Measurements from ENCODE around the gene UBQLN4. TPM values are rescaled to one million over a fixed set of nuclear protein-coding genes. Genes with fewer than 3 reads are reported as not detected.

The UBQLN4 gene
- total RNA-seq, 2 donors from 2014 or later: 23.2 to 43.4 TPM

- Histone ChIP-seq H3K27ac (no peak within 1 kb of the TSS), H3K27me3 (no peaks in the 10 kb centered on the region), H3K36me3 (no peaks in the 10 kb centered on the region), H3K4me3 (peak within 1 kb of the TSS; percentile 80), H3K9ac (ENCODE audit: low read depth in 2 of 2, low read length in 2 of 2) (peak within 1 kb of the TSS; percentile 68 to 74), H3K4me1 (no peaks in the 10 kb centered on the region), H3K9me3 (no peaks in the 10 kb centered on the region)
- DNase-seq: peak; percentile 83
- TF ChIP-seq, protein P1, sequence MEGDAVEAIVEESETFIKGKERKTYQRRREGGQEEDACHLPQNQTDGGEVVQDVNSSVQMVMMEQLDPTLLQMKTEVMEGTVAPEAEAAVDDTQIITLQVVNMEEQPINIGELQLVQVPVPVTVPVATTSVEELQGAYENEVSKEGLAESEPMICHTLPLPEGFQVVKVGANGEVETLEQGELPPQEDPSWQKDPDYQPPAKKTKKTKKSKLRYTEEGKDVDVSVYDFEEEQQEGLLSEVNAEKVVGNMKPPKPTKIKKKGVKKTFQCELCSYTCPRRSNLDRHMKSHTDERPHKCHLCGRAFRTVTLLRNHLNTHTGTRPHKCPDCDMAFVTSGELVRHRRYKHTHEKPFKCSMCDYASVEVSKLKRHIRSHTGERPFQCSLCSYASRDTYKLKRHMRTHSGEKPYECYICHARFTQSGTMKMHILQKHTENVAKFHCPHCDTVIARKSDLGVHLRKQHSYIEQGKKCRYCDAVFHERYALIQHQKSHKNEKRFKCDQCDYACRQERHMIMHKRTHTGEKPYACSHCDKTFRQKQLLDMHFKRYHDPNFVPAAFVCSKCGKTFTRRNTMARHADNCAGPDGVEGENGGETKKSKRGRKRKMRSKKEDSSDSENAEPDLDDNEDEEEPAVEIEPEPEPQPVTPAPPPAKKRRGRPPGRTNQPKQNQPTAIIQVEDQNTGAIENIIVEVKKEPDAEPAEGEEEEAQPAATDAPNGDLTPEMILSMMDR (IDR thresholded peaks at IDR 0.05): no peak
- intact Hi-C loops (cut with DNase I): no loop called here
These were observed 28.9 kb upstream of the UBQLN4 start, which contains the start of gene MEX3A for GRCh38 chr1:156082309-156083091. MEX3A (minus strand) TSS chr1:156082465; CDS start chr1:156081998, 467 bp downstream.

GRCh38 chr1:156081917-156082308, 28.3 kb upstream of the UBQLN4 start:
- intact Hi-C loops (cut with DNase I): no loop called here
- Histone ChIP-seq H3K9ac (ENCODE audit: low read depth in 2 of 2, low read length in 2 of 2) (peak overlapping the region; percentile 12 to 22), H3K4me1 (no peaks in the 10 kb centered on the region), H3K27ac (no peak overlapping the region), H3K36me3 (no peaks in the 10 kb centered on the region), H3K27me3 (no peaks in the 10 kb centered on the region), H3K9me3 (no peaks in the 10 kb centered on the region), H3K4me3 (peak overlapping the region; percentile 80)
- TF ChIP-seq, protein P1 (IDR thresholded peaks at IDR 0.05): no peak
- no peak for DNase-seq

DNA sequence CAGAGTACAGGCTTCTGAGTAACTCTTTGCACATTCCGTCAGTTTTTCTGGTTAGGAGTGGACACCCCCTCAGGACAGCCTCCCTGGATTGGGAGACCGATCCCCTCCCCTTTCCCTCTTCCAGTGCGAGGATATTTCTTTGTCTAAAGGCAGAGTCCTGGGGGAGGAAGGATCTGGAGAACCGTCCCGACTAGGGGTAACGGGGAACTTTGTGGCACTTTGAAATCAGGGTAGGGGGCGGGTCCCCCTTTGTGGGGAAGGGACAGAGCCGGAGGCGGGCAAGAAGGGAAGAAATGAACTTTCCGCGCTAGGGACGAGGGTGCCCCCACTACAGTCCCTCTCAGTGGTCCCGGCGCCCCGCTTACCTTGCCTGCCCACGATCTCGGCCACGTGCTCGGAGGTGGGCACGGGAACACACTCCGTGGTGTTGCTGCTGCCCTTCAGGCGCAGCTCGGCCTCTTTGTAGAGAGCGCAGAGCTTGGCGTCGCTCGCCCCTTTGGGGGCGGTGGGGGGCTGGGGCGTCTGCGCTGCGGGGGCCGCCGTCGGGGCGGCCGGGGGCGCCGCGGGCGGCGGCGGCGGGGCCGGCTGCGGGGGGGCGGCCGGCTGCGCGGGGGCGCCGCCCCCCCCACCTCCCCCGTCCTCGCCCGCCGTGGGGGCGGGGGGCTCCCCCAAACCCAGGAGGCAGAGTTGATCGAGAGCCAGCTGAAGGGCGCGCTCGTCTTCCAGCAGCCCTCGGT, 27.8 kb upstream of the UBQLN4 start:
- H3K4me3 ChIP-seq: peak overlapping the region; percentile 80
- no peaks in the 10 kb centered on the region for H3K36me3 ChIP-seq
- H3K9me3 ChIP-seq: no peaks in the 10 kb centered on the region
- H3K9ac ChIP-seq (ENCODE audit: low read depth in 2 of 2, low read length in 2 of 2): peak overlapping the region; percentile 14 to 60
- intact Hi-C loops (cut with DNase I): no loop called here
- DNase-seq: no peak
- no peaks in the 10 kb centered on the region for H3K4me1 ChIP-seq
- no peak overlapping the region for H3K27ac ChIP-seq
- H3K27me3 ChIP-seq: no peaks in the 10 kb centered on the region
- TF ChIP-seq, protein P1 (IDR thresholded peaks at IDR 0.05): no peak

GRCh38 chr1:156080863-156081179, 27.2 kb upstream of the UBQLN4 start:
- TF ChIP-seq, protein P1 (IDR thresholded peaks at IDR 0.05): no peak
- H3K36me3 ChIP-seq: no peaks in the 10 kb centered on the region
- H3K4me1 ChIP-seq: no peaks in the 10 kb centered on the region
- no peak overlapping the region for H3K27ac ChIP-seq
- no peak overlapping the region for H3K4me3 ChIP-seq
- no peaks in the 10 kb centered on the region for H3K27me3 ChIP-seq
- DNase-seq: no peak
- no peaks in the 10 kb centered on the region for H3K9me3 ChIP-seq
- H3K9ac ChIP-seq (ENCODE audit: low read depth in 2 of 2, low read length in 2 of 2): peak overlapping the region in 1 of 2 donors; percentile 60
- intact Hi-C loops (cut with DNase I): no loop called here

- H3K4me3 ChIP-seq: no peak overlapping the region
- H3K27ac ChIP-seq: no peak overlapping the region
- H3K36me3 ChIP-seq: no peaks in the 10 kb centered on the region
- H3K4me1 ChIP-seq: no peaks in the 10 kb centered on the region
- H3K9me3 ChIP-seq: no peaks in the 10 kb centered on the region
- no peak overlapping the region for H3K9ac ChIP-seq (ENCODE audit: low read depth in 2 of 2, low read length in 2 of 2)
- no peaks in the 10 kb centered on the region for H3K27me3 ChIP-seq
- DNase-seq: no peak
- intact Hi-C loops (cut with DNase I): no loop called here
- TF ChIP-seq, protein P1 (IDR thresholded peaks at IDR 0.05): no peak
These were observed 26.8 kb upstream of the UBQLN4 start for GRCh38 chr1:156080241-156080862.

All from colonic mucosa (tissue), 4 donors.